ENCODE measurements around the gene SLC25A25.

GRCh38 chr9:128026773-128027541 lies 41.1 kb upstream of the SLC25A25 start:
- no peak for TF ChIP-seq CTCF (IDR thresholded peaks at IDR 0.05)
- TF ChIP-seq POLR2A (IDR thresholded peaks at IDR 0.05), result no peak

Measured in adrenal gland (tissue), 5 donors.